Measurements from ENCODE around the gene MRPS34.

GRCh38 chr16:1787322-1788094 is 14.6 kb upstream of the MRPS34 start:
- no peak for TF ChIP-seq CTCF (IDR thresholded peaks at IDR 0.05)
- no peak for TF ChIP-seq POLR2A (IDR thresholded peaks at IDR 0.05)
